Activated T-cell treated with anti-CD3 and anti-CD28 coated beads, Interleukin-2, amount 50 U/mL, for 24 hours (primary cell): ENCODE results near the gene SYK.
A peak's percentile ranks its signal among the peaks of the same experiment; 100 is the strongest.

Source experiments
- DNase-seq: peaks from one replicate; pipeline ENCODE4 v3.0.0-alpha.2; 2020
- H3K27ac Mint-ChIP-seq: 2 replicates; pipeline ENCODE4 v1.8.0; 2020; ENCODE audit warnings: mild to moderate bottlenecking, mixed read lengths
- H3K27me3 Mint-ChIP-seq: 2 replicates; pipeline ENCODE4 v1.8.0; 2020; ENCODE audit warnings: mixed read lengths
- H3K36me3 Mint-ChIP-seq: 2 replicates; pipeline ENCODE4 v1.8.0; 2020; ENCODE audit warnings: low read depth, mixed read lengths
- H3K4me1 Mint-ChIP-seq: 2 replicates; pipeline ENCODE4 v1.8.0; 2020; ENCODE audit warnings: low read depth, mixed read lengths
- H3K4me3 Mint-ChIP-seq: 2 replicates; pipeline ENCODE4 v1.8.0; 2020; ENCODE audit warnings: mild to moderate bottlenecking, moderate library complexity, mixed read lengths
- H3K9me3 Mint-ChIP-seq: 2 replicates; pipeline ENCODE4 v1.8.0; 2020; ENCODE audit warnings: mixed read lengths

SYK gene

GRCh38 chr9:90901933-90902332 is 100.3 kb downstream of the SYK start:
- H3K9me3 Mint-ChIP-seq, result no peaks in the 10 kb centered on the region
- H3K36me3 Mint-ChIP-seq, result no peaks in the 10 kb centered on the region
- H3K27me3 Mint-ChIP-seq, result peaks cover 6% of the 10 kb centered on the region
- no peak overlapping the region for H3K4me3 Mint-ChIP-seq
- no peaks in the 10 kb centered on the region for H3K4me1 Mint-ChIP-seq
- H3K27ac Mint-ChIP-seq, result no peak overlapping the region
- DNase-seq, result no peak

DNA sequence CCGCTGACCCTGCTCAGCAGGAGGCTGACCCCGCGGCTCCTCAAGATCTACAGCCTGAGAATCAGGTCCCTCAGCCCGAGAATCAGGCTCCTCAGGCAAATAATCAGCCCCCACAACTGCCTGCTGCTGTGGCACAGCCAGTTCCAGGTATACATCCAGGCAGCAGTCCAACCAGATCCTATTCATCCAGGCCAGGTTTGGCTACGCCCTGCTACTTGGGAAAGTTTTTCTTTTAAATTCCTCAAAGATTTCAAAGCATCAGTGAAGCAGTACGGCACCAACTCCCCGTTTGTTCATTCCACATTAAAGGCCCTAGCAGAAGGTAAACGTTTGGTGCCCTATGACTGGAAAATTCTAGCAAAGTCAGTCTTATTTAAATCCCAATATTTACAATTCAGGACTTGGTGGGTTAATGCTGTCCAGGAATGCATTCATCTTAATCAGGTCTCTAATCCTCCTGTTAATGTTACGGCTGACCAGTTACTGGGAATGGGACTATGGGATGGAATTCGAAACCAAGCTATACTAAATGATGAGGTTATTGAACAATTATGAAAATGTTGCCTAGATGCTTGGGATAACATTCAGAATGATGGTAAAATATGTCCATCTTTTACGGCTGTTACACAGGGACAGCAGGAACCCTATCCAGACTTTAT is 102.3 kb downstream of the SYK start:
- H3K27ac Mint-ChIP-seq, result no peak overlapping the region
- no peak overlapping the region for H3K4me3 Mint-ChIP-seq
- no peak for DNase-seq
- peaks cover 6% of the 10 kb centered on the region for H3K27me3 Mint-ChIP-seq
- no peaks in the 10 kb centered on the region for H3K4me1 Mint-ChIP-seq
- no peaks in the 10 kb centered on the region for H3K36me3 Mint-ChIP-seq
- no peaks in the 10 kb centered on the region for H3K9me3 Mint-ChIP-seq

GRCh38 chr9:90904706-90905478 is 103.3 kb downstream of the SYK start:
- H3K4me1 Mint-ChIP-seq, result no peaks in the 10 kb centered on the region
- H3K27me3 Mint-ChIP-seq, result peaks cover 6% of the 10 kb centered on the region
- no peaks in the 10 kb centered on the region for H3K36me3 Mint-ChIP-seq
- no peak overlapping the region for H3K4me3 Mint-ChIP-seq
- no peak overlapping the region for H3K27ac Mint-ChIP-seq
- H3K9me3 Mint-ChIP-seq, result no peaks in the 10 kb centered on the region
- no peak for DNase-seq

GRCh38 chr9:90905822-90906221 is 104.2 kb downstream of the SYK start:
- Mint-ChIP-seq H3K27me3 (peaks cover 6% of the 10 kb centered on the region), H3K36me3 (no peaks in the 10 kb centered on the region), H3K4me3 (no peak overlapping the region), H3K27ac (no peak overlapping the region), H3K4me1 (no peaks in the 10 kb centered on the region), H3K9me3 (no peaks in the 10 kb centered on the region)
- DNase-seq, result no peak

- H3K9me3 Mint-ChIP-seq, result no peaks in the 10 kb centered on the region
- no peak overlapping the region for H3K4me3 Mint-ChIP-seq
- no peak overlapping the region for H3K27ac Mint-ChIP-seq
- no peaks in the 10 kb centered on the region for H3K36me3 Mint-ChIP-seq
- no peaks in the 10 kb centered on the region for H3K4me1 Mint-ChIP-seq
- no peak for DNase-seq
- H3K27me3 Mint-ChIP-seq, result peaks cover 6% of the 10 kb centered on the region
Observed at GRCh38 chr9:90906316-90907055, 104.9 kb downstream of the SYK start.

- no peaks in the 10 kb centered on the region for H3K9me3 Mint-ChIP-seq
- DNase-seq, result no peak
- peaks cover 6% of the 10 kb centered on the region for H3K27me3 Mint-ChIP-seq
- no peaks in the 10 kb centered on the region for H3K36me3 Mint-ChIP-seq
- no peaks in the 10 kb centered on the region for H3K4me1 Mint-ChIP-seq
- H3K4me3 Mint-ChIP-seq, result no peak overlapping the region
- no peak overlapping the region for H3K27ac Mint-ChIP-seq
Observed at GRCh38 chr9:90907056-90907445, 105.4 kb downstream of the SYK start.

- Mint-ChIP-seq H3K36me3 (no peaks in the 10 kb centered on the region), H3K27ac (no peak overlapping the region), H3K4me1 (no peaks in the 10 kb centered on the region), H3K4me3 (no peak overlapping the region), H3K9me3 (no peaks in the 10 kb centered on the region), H3K27me3 (peaks cover 6% of the 10 kb centered on the region)
- DNase-seq, result no peak
Observed at GRCh38 chr9:90907790-90908189, 106.2 kb downstream of the SYK start.

GRCh38 chr9:90909225-90909624 is 107.6 kb downstream of the SYK start:
- Mint-ChIP-seq H3K9me3 (no peaks in the 10 kb centered on the region), H3K4me3 (no peak overlapping the region), H3K4me1 (no peaks in the 10 kb centered on the region), H3K36me3 (no peaks in the 10 kb centered on the region), H3K27ac (no peak overlapping the region), H3K27me3 (peaks cover 6% of the 10 kb centered on the region)
- DNase-seq, result no peak

DNA sequence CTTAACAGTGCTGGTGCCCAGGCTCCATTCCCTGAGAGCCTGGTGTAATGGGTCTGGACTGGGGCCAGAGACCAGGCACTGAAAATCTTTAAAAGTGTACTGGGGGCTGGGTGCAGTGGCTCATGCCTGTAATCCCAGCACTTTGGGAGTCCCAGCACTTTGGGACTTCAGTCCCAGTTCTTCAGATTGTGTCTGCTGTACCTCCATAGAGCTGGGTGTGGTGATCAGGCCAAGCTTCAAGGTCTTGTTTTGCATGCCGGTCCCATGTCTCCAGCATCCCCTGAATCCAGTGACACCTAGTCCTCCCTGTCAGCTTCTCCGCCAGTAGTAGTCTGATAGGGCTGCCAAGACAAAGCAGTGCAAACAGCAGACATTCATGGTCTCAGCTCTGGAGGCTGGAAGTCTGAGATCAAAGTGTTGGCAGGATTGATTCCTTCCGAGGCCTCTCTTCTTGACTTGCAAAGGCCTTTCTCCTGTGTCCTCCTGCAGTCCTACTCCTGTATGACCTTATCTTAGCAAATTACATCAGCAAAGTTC is 108.2 kb downstream of the SYK start:
- Mint-ChIP-seq H3K9me3 (no peaks in the 10 kb centered on the region), H3K27me3 (peaks cover 6% of the 10 kb centered on the region), H3K4me3 (no peak overlapping the region), H3K36me3 (no peaks in the 10 kb centered on the region), H3K4me1 (no peaks in the 10 kb centered on the region), H3K27ac (no peak overlapping the region)
- DNase-seq, result no peak

- Mint-ChIP-seq H3K4me1 (peaks cover 7% of the 10 kb centered on the region), H3K9me3 (no peaks in the 10 kb centered on the region), H3K27me3 (no peaks in the 10 kb centered on the region), H3K4me3 (no peak overlapping the region), H3K36me3 (no peaks in the 10 kb centered on the region), H3K27ac (no peak overlapping the region)
- no peak for DNase-seq
Observed at GRCh38 chr9:90914196-90914595, 112.6 kb downstream of the SYK start.

DNA sequence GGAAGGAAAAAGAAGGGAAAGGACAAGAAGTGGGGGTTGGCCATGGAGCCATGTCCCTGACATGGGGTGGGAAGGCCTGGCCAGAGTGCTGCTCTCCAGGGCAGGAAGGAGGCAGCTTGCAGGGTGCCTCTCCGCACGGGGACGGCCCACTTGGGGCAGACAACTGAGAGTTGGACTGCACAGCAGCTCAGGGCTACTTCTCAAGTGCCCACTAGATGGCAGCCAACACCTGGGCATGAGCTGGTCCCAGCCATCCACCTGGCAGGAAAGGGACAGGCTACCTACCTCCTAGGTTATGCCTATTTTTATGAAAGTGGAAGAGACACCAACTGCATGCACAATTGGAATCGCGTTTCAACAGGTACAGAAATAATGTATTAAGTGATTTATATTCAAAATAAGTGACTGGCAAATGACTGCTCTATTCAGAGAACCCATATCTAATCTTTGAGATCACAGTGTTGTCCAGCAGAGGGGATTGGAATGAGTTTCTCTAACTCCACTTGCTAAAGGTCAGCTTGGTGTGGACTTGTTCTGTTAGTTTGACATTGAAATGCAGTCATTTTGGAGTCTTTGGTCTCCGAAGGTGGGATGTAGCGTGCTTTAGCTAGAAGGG is 113.4 kb downstream of the SYK start:
- Mint-ChIP-seq H3K4me3 (no peak overlapping the region), H3K27me3 (no peaks in the 10 kb centered on the region), H3K4me1 (peaks cover 7% of the 10 kb centered on the region), H3K27ac (no peak overlapping the region), H3K36me3 (no peaks in the 10 kb centered on the region), H3K9me3 (no peaks in the 10 kb centered on the region)
- DNase-seq, result peak; percentile 79

DNA sequence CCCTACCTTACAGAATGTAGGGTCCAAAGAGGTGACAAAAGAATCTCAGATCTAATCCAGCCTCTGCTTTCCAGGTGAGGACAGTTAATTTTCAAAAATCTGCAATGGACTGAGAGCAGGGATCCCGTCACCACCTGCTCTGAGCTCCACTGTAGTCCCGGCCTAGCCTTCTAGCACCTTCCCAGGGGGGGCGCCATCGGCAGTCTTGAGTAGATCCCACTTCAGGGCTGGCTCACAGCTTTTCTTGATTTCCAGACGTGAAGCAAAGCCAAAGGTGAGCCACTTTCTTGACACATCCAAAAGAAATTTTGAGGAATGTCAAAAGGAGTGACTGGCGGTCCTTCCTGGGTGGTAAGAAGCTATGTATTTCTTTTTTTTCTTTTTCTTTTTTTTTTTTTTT is 114.1 kb downstream of the SYK start:
- Mint-ChIP-seq H3K27ac (no peak overlapping the region), H3K36me3 (no peaks in the 10 kb centered on the region), H3K4me1 (peaks cover 7% of the 10 kb centered on the region), H3K9me3 (no peaks in the 10 kb centered on the region), H3K4me3 (no peak overlapping the region), H3K27me3 (no peaks in the 10 kb centered on the region)
- peak; percentile 49 for DNase-seq

GRCh38 chr9:90916147-90916734 is 114.6 kb downstream of the SYK start:
- Mint-ChIP-seq H3K4me1 (peaks cover 7% of the 10 kb centered on the region), H3K36me3 (no peaks in the 10 kb centered on the region), H3K4me3 (no peak overlapping the region), H3K27me3 (no peaks in the 10 kb centered on the region), H3K27ac (no peak overlapping the region), H3K9me3 (no peaks in the 10 kb centered on the region)
- no peak for DNase-seq

- no peaks in the 10 kb centered on the region for H3K36me3 Mint-ChIP-seq
- peaks cover 9% of the 10 kb centered on the region for H3K27me3 Mint-ChIP-seq
- no peak overlapping the region for H3K27ac Mint-ChIP-seq
- DNase-seq, result no peak
- no peaks in the 10 kb centered on the region for H3K9me3 Mint-ChIP-seq
- peaks cover 7% of the 10 kb centered on the region for H3K4me1 Mint-ChIP-seq
- H3K4me3 Mint-ChIP-seq, result no peak overlapping the region
Observed at GRCh38 chr9:90919883-90920282, 118.3 kb downstream of the SYK start.
